H1 (cell line): ENCODE results near the gene SLC1A4. TPM values are rescaled to one million over a fixed set of nuclear protein-coding genes. Genes with fewer than 3 reads are reported as not detected.

Source experiments
- CTCF ChIA-PET: fragments of 300-600 bp; sonication (Branson Sonifier 250); formaldehyde crosslinking; loops from one replicate; lab custom pipeline; 2021; ENCODE audit not compliant: partially characterized antibody; lab: Charles Lee
- POLR2A ChIA-PET: fragments of 300-600 bp; sonication (Branson Sonifier 250); formaldehyde crosslinking; loops from one replicate; lab custom pipeline; 2021; ENCODE audit warnings: inconsistent platforms; ENCODE audit not compliant: partially characterized antibody; lab: Charles Lee
- DNase-seq, 2 experiments: peaks; one replicate each; pipeline versions ENCODE4 v3.0.0 to v3.0.0-alpha.2; 2010 to 2022; ENCODE audit warnings: low spot score in 2 of 2, low read depth in 1 of 2, mixed read lengths in 1 of 2
- FAIRE-seq: peaks from 2 replicates; lab custom pipeline; 2011; peaks lifted over from hg19 to GRCh38; lab: Jason Lieb, UNC
- H2AFZ ChIP-seq: 2 replicates; pipeline ENCODE4 v1.8.1; 2012; ENCODE audit warnings: low read length, inconsistent platforms
- H2AK5ac ChIP-seq: 2 replicates; pipeline ENCODE4 v1.6.1; 2013; ENCODE audit warnings: low read depth, low read length
- H2BK120ac ChIP-seq: replicated peaks from 2 replicates; pipeline ENCODE3; 2013; ENCODE audit warnings: low read depth, low read length, inconsistent platforms
- H2BK12ac ChIP-seq: 2 replicates; pipeline ENCODE4 v1.6.1; 2013; ENCODE audit warnings: low read depth, low read length
- H2BK15ac ChIP-seq: 2 replicates; pipeline ENCODE4 v1.6.1; 2013; ENCODE audit warnings: low read length
- H2BK20ac ChIP-seq: 2 replicates; pipeline ENCODE4 v1.6.1; 2013; ENCODE audit warnings: low read length
- H2BK5ac ChIP-seq: 2 replicates; pipeline ENCODE4 v1.6.1; 2013; ENCODE audit warnings: low read depth, low read length
- H3K14ac ChIP-seq: 2 replicates; pipeline ENCODE4 v1.6.1; 2013; ENCODE audit warnings: inconsistent platforms; ENCODE audit not compliant: insufficient read length
- H3K18ac ChIP-seq: 2 replicates; pipeline ENCODE4 v1.6.1; 2013; ENCODE audit warnings: low read length; ENCODE audit errors: extremely low read depth
- H3K23ac ChIP-seq: 2 replicates; pipeline ENCODE4 v1.6.1; 2013; ENCODE audit warnings: inconsistent platforms; ENCODE audit not compliant: insufficient read length
- H3K23me2 ChIP-seq: 2 replicates; pipeline ENCODE4 v1.6.1; 2013; ENCODE audit warnings: low read depth, low read length
- H3K27ac ChIP-seq: 2 replicates; pipeline ENCODE4 v1.6.1; 2011; ENCODE audit warnings: low read depth, low read length, inconsistent platforms
- H3K27me3 ChIP-seq, 4 experiments: replicated peaks in 1 of 4; 1 replicate in 1 of 4; 2 replicates in 3 of 4; pipeline versions ENCODE4 v1.6.1 to v1.8.1; 2011 to 2013; ENCODE audit warnings: low read length in 3 of 4, mild to moderate bottlenecking in 3 of 4, inconsistent platforms in 2 of 4, mixed read lengths in 2 of 4, moderate library complexity in 1 of 4; ENCODE audit not compliant: control insufficient read depth in 3 of 4, insufficient read depth in 3 of 4; ENCODE audit errors: extremely low read depth in 1 of 4
- H3K36me3 ChIP-seq, 4 experiments: 2 replicates each; pipeline versions ENCODE4 v1.6.1 to v1.8.1; 2011 to 2013; ENCODE audit warnings: mild to moderate bottlenecking in 4 of 4, low read length in 3 of 4, moderate library complexity in 2 of 4, control low read depth in 1 of 4, inconsistent platforms in 1 of 4; ENCODE audit not compliant: insufficient read depth in 4 of 4, control insufficient read depth in 2 of 4
- H3K4ac ChIP-seq: replicated peaks from 2 replicates; pipeline ENCODE3; 2013; ENCODE audit warnings: low read length, low read depth, mixed read lengths, inconsistent platforms; ENCODE audit not compliant: insufficient read length
- H3K4me1 ChIP-seq, 4 experiments: replicated peaks in 1 of 4; 1 replicate in 1 of 4; 2 replicates in 3 of 4; pipeline versions ENCODE4 v1.6.1 to v1.8.1; 2011 to 2013; ENCODE audit warnings: low read length in 3 of 4, inconsistent platforms in 2 of 4, mixed read lengths in 1 of 4; ENCODE audit not compliant: insufficient read depth in 4 of 4, control insufficient read depth in 3 of 4
- H3K4me2 ChIP-seq, 2 experiments: 2 replicates each; pipeline versions ENCODE4 v1.6.1 to v1.8.1; 2011 to 2013; ENCODE audit warnings: low read depth in 2 of 2, low read length in 2 of 2, control low read depth in 1 of 2, inconsistent platforms in 1 of 2, mild to moderate bottlenecking in 1 of 2; ENCODE audit not compliant: insufficient read depth in 1 of 2
- H3K4me3 ChIP-seq, 4 experiments: fragments of 200-600, 300-600 bp in 1 of 4; sonication (generic), shearing (Covaris generic), sonication (Bioruptor Twin) in 1 of 4; 2 replicates each; pipeline versions ENCODE4 v1.5.1 to v1.8.1; 2011 to 2016; ENCODE audit warnings: low read length in 4 of 4, low read depth in 3 of 4, control low read depth in 2 of 4, inconsistent platforms in 2 of 4, mild to moderate bottlenecking in 2 of 4, mixed read lengths in 1 of 4, moderate library complexity in 1 of 4; ENCODE audit not compliant: insufficient read depth in 2 of 4; ENCODE audit errors: extremely low read depth in 1 of 4
- H3K56ac ChIP-seq: replicated peaks from 2 replicates; pipeline ENCODE3; 2013; ENCODE audit warnings: low read depth, mild to moderate bottlenecking, mixed read lengths, low read length, inconsistent platforms; ENCODE audit not compliant: insufficient read length
- H3K79me1 ChIP-seq: 2 replicates; pipeline ENCODE4 v1.6.1; 2013; ENCODE audit warnings: low read depth, low read length, control low read depth
- H3K79me2 ChIP-seq, 2 experiments: 2 replicates each; pipeline versions ENCODE4 v1.6.1 to v1.8.1; 2012 to 2013; ENCODE audit warnings: low read length in 2 of 2, mild to moderate bottlenecking in 2 of 2, inconsistent platforms in 1 of 2; ENCODE audit not compliant: insufficient read depth in 2 of 2, control insufficient read depth in 1 of 2
- H3K9ac ChIP-seq, 4 experiments: replicated peaks in 1 of 4; 1 replicate in 1 of 4; 2 replicates in 3 of 4; pipeline versions ENCODE4 v1.6.1 to v1.8.1; 2011 to 2013; ENCODE audit warnings: low read depth in 3 of 4, low read length in 3 of 4, control low read depth in 2 of 4, mild to moderate bottlenecking in 2 of 4, moderate library complexity in 2 of 4, inconsistent platforms in 1 of 4; ENCODE audit errors: extremely low read depth in 1 of 4
- H3K9me3 ChIP-seq, 2 experiments: 2 replicates each; pipeline versions ENCODE4 v1.6.1 to v1.8.1; 2012 to 2013; ENCODE audit warnings: mild to moderate bottlenecking in 2 of 2, moderate library complexity in 2 of 2, control low read depth in 1 of 2, inconsistent platforms in 1 of 2, low read depth in 1 of 2, low read length in 1 of 2, mixed read lengths in 1 of 2; ENCODE audit not compliant: insufficient read depth in 2 of 2
- H4K20me1 ChIP-seq, 2 experiments: replicated peaks in 1 of 2; 2 replicates each; pipeline versions ENCODE3 to v1.8.1; 2011 to 2013; ENCODE audit warnings: inconsistent platforms in 2 of 2, low read length in 2 of 2, mild to moderate bottlenecking in 1 of 2; ENCODE audit not compliant: insufficient read depth in 2 of 2, control insufficient read depth in 1 of 2
- H4K5ac ChIP-seq: 2 replicates; pipeline ENCODE4 v1.6.1; 2013; ENCODE audit warnings: low read length, low read depth, mixed read lengths, inconsistent platforms; ENCODE audit not compliant: insufficient read length
- H4K8ac ChIP-seq: 2 replicates; pipeline ENCODE4 v1.8.0; 2013; ENCODE audit warnings: mild to moderate bottlenecking, moderate library complexity, low read length, inconsistent platforms; ENCODE audit not compliant: insufficient read depth; ENCODE audit errors: extremely low read depth
- H4K91ac ChIP-seq: replicated peaks from 2 replicates; pipeline ENCODE3; 2013; ENCODE audit warnings: low read length, mixed read lengths, inconsistent platforms; ENCODE audit not compliant: insufficient read length
- CREB1 ChIP-seq: IDR thresholded peaks from 2 replicates; pipeline ENCODE4 v1.6.1; 2012; ENCODE audit warnings: inconsistent platforms
- JUN ChIP-seq: IDR thresholded peaks from 2 replicates; pipeline ENCODE4 v1.6.1; 2011; ENCODE audit warnings: low read depth, mild to moderate bottlenecking, improper control_type of control experiment, low read length
- WGBS, 2 experiments: shearing (Covaris generic) in 1 of 2; methylation state at CpG; one replicate each; pipeline versions ENCODE4 v1.1.6 to v1.1.7; 2013 to 2015; ENCODE audit warnings: low lambda C conversion rate in 2 of 2, mixed read lengths in 2 of 2, inconsistent platforms in 1 of 2, low coverage in 1 of 2, missing lambda C conversion rate in 1 of 2; ENCODE audit not compliant: insufficient replicate concordance in 2 of 2, insufficient coverage in 1 of 2, insufficient read length in 1 of 2; ENCODE audit errors: extremely low coverage in 1 of 2, missing lambda C conversion rate in 1 of 2; 5-methylcytosine and 5-hydroxymethylcytosine counted together
- polyA plus RNA-seq, 7 experiments: library from polyadenylated mRNA; depleted of rRNA in 3 of 7; stranded (reverse) in 5 of 7; unstranded in 2 of 7; fragments of >200 nt in 5 of 7; fragments of 200-250 nt in 2 of 7; gene quantifications; 1 replicate in 5 of 7; 2 replicates in 1 of 7; 4 replicates in 1 of 7; pipeline versions ENCODE4 v1.2.1 to v1.2.3, GENCODE V29; 2011 to 2013; ENCODE audit warnings: missing spikeins in 2 of 7, mixed read lengths in 2 of 7
- total RNA-seq: library from RNA; stranded (reverse); fragmentation: NEBNext Ultra II Directional; extraction: Animal tissue kit (Norgen Biotek cat#: 25700); gene quantifications from 2 replicates; pipeline ENCODE4 v1.2.1, GENCODE V29; 2021
- TF ChIP-seq, protein P1 (sequence below): IDR thresholded peaks from 2 replicates; pipeline ENCODE4 v1.6.1; 2012; ENCODE audit warnings: inconsistent platforms

The SLC1A4 gene
- total and polyA plus RNA-seq, 2 of the 8 experiments (the other 6 are each of a cell fraction or from before 2014, with no cell fraction given) = 0.44 to 0.86 TPM

- Histone ChIP-seq H3K4me2 (no peak overlapping the region), H4K5ac (no peak overlapping the region), H3K56ac (no peak overlapping the region), H3K4me3 (no peak overlapping the region), H2BK20ac (peak overlapping the region; percentile 66; the same call in 1 of the 2 replicates), H2BK12ac (no peak overlapping the region), H4K20me1 (no peaks in the 10 kb centered on the region), H2BK15ac (no peak overlapping the region), H4K8ac (no peak overlapping the region), H3K9ac (no peak overlapping the region), H2BK120ac (no peak overlapping the region), H3K4me1 (peaks cover 5 to 13% (median 8%) of the 10 kb centered on the region in 4 experiments; a peak in 6 of 7 replicates), H3K27ac (no peak overlapping the region), H2AK5ac (no peak overlapping the region; the same call in 1 of the 2 replicates), H3K18ac (no peak overlapping the region), H3K14ac (no peak overlapping the region), H2AFZ (no peak overlapping the region), H3K9me3 (peaks cover 10 to 12% of the 10 kb centered on the region in 2 experiments), H3K23ac (no peak overlapping the region), H3K79me1 (no peaks in the 10 kb centered on the region), H2BK5ac (no peak overlapping the region; the same call in 1 of the 2 replicates), H3K23me2 (no peaks in the 10 kb centered on the region), H4K91ac (no peak overlapping the region), H3K4ac (no peak overlapping the region), H3K27me3 (no peaks in the 10 kb centered on the region), H3K79me2 (no peaks in the 10 kb centered on the region), H3K36me3 (peaks cover 0 to 27% (median 3%) of the 10 kb centered on the region in 4 experiments; a peak in 6 of 8 replicates)
- 92% methylated on average over 11 of the region's 11 CpGs; no CpG with 5 or more reads in 1 of the 2 experiments for whole genome bisulfite sequencing, 2 experiments
- FAIRE-seq (no peak), DNase-seq (no peak)
- TF ChIP-seq, protein P1, sequence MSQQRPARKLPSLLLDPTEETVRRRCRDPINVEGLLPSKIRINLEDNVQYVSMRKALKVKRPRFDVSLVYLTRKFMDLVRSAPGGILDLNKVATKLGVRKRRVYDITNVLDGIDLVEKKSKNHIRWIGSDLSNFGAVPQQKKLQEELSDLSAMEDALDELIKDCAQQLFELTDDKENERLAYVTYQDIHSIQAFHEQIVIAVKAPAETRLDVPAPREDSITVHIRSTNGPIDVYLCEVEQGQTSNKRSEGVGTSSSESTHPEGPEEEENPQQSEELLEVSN = no peak
- TF ChIP-seq CREB1 = no peak
- no peak for TF ChIP-seq JUN
- CTCF ChIA-PET = interaction anchor here (0.5 to 4.3 kb wide), 7 partner anchors 8 to 559 kb away, joined by 3 to 16 read pairs (median 3); no protein-coding TSS in a partner anchor
- POLR2A ChIA-PET = interaction anchor here (1.0 to 9.5 kb wide), 4 partner anchors 10 to 59 kb away, joined by 3 to 84 read pairs (median 4); partner anchors contain the start of gene CEP68
Observed at GRCh38 chr2:65046633-65047407, 57.6 kb downstream of the SLC1A4 start.
